T-helper 9 cell (primary cell): ENCODE measurements around the gene MAPKAPK2.

Experiments used
- DNase-seq: peaks from one replicate; pipeline ENCODE4 v3.0.0-alpha.2; 2020

Gene MAPKAPK2

GRCh38 chr1:206723805-206724472 lies 39.2 kb downstream of the MAPKAPK2 start:
- DNase-seq: no peak

GRCh38 chr1:206725109-206725963 lies 40.6 kb downstream of the MAPKAPK2 start:
- DNase-seq: peak; percentile 60

- no peak for DNase-seq
These were observed 43.4 kb downstream of the MAPKAPK2 start for GRCh38 chr1:206727981-206728696.

GRCh38 chr1:206728697-206728987 lies 43.9 kb downstream of the MAPKAPK2 start:
- no peak for DNase-seq

GRCh38 chr1:206729050-206729449 lies 44.3 kb downstream of the MAPKAPK2 start:
- no peak for DNase-seq

- DNase-seq: no peak
These were observed 44.8 kb downstream of the MAPKAPK2 start for GRCh38 chr1:206729507-206729906.

- DNase-seq: no peak
These were observed 47.8 kb downstream of the MAPKAPK2 start for GRCh38 chr1:206732508-206732907.

- DNase-seq: no peak
These were observed 48.3 kb downstream of the MAPKAPK2 start for GRCh38 chr1:206732992-206733391.

GRCh38 chr1:206734499-206735142 lies 49.9 kb downstream of the MAPKAPK2 start:
- DNase-seq: peak; percentile 70

- DNase-seq: no peak
These were observed 50.9 kb downstream of the MAPKAPK2 start for GRCh38 chr1:206735553-206736031.

- peak; percentile 59 for DNase-seq
These were observed 52.4 kb downstream of the MAPKAPK2 start for GRCh38 chr1:206736878-206737728.

- no peak for DNase-seq
These were observed 53.1 kb downstream of the MAPKAPK2 start for GRCh38 chr1:206737729-206738201.

- no peak for DNase-seq
These were observed 54.0 kb downstream of the MAPKAPK2 start for GRCh38 chr1:206738370-206739366.

GRCh38 chr1:206739411-206740076 lies 54.8 kb downstream of the MAPKAPK2 start:
- no peak for DNase-seq

- no peak for DNase-seq
These were observed 56.5 kb downstream of the MAPKAPK2 start for GRCh38 chr1:206741142-206741701.

- DNase-seq: no peak
These were observed 58.1 kb downstream of the MAPKAPK2 start for GRCh38 chr1:206742719-206743383.

GRCh38 chr1:206744683-206745082 lies 60.0 kb downstream of the MAPKAPK2 start:
- DNase-seq: no peak

GRCh38 chr1:206745301-206745700 lies 60.6 kb downstream of the MAPKAPK2 start:
- DNase-seq: no peak
